IMR-90 (cell line): ENCODE data around the gene RASA1. TPM values are rescaled to one million over a fixed set of nuclear protein-coding genes. Genes with fewer than 3 reads are reported as not detected.

Experiments used
- ATAC-seq: fragments of 200-7000 bp; cut with Tn5 transposase; 2 replicates; pipeline ENCODE4 v1.9.1; 2020; ENCODE audit warnings: low read depth, mild to moderate bottlenecking, moderate library complexity
- BruUV-seq: library from RNA; stranded (reverse); fragments of 400-500 nt; replicated peaks from 2 replicates; lab custom pipeline; 2021; lab: Mats Ljungman, UMichigan
- CTCF ChIA-PET: fragments of 300-600 bp; formaldehyde crosslinking; extraction: SDS; loops from one replicate; lab custom pipeline; 2021; ENCODE audit warnings: antibody characterized with exemption; lab: Yijun Ruan, JAX
- POLR2A ChIA-PET: fragments of 300-600 bp; sonication (Branson Sonifier 250); formaldehyde crosslinking; loops from one replicate; lab custom pipeline; 2022; ENCODE audit warnings: antibody characterized with exemption; ENCODE audit not compliant: unreplicated experiment; lab: Charles Lee
- DNase-seq: peaks from one replicate; pipeline ENCODE4 v3.0.0; 2013
- H2AFZ ChIP-seq: replicated peaks from 2 replicates; pipeline ENCODE3; 2013; ENCODE audit warnings: low read length, mild to moderate bottlenecking; ENCODE audit not compliant: poor library complexity
- H2AK5ac ChIP-seq: 2 replicates; pipeline ENCODE4 v1.6.1; 2013; ENCODE audit warnings: low read depth, low read length, inconsistent platforms
- H2AK9ac ChIP-seq: replicated peaks from 2 replicates; pipeline ENCODE3; 2013; ENCODE audit warnings: mild to moderate bottlenecking, low read depth, low read length, moderate library complexity; ENCODE audit not compliant: poor library complexity
- H2BK120ac ChIP-seq: 2 replicates; pipeline ENCODE4 v1.6.1; 2013; ENCODE audit warnings: low read depth, low read length, inconsistent platforms
- H2BK15ac ChIP-seq: 3 replicates; pipeline ENCODE4 v1.6.1; 2013; ENCODE audit warnings: low read depth, low read length, inconsistent platforms
- H2BK20ac ChIP-seq: 2 replicates; pipeline ENCODE4 v1.6.1; 2013; ENCODE audit warnings: low read depth, mild to moderate bottlenecking, inconsistent platforms, low read length, moderate library complexity
- H2BK5ac ChIP-seq: 2 replicates; pipeline ENCODE4 v1.6.1; 2013; ENCODE audit warnings: mild to moderate bottlenecking, low read depth, low read length, inconsistent platforms; ENCODE audit not compliant: poor library complexity, severe bottlenecking
- H3K14ac ChIP-seq: replicated peaks from 2 replicates; pipeline ENCODE4 v1.6.1; 2013; ENCODE audit warnings: low read depth, low read length, inconsistent platforms
- H3K18ac ChIP-seq: 2 replicates; pipeline ENCODE4 v1.6.1; 2013; ENCODE audit warnings: low read depth, low read length, control low read depth
- H3K23ac ChIP-seq: 2 replicates; pipeline ENCODE4 v1.6.1; 2013; ENCODE audit warnings: low read depth, low read length, inconsistent platforms
- H3K27ac ChIP-seq: 2 replicates; pipeline ENCODE4 v1.5.1; 2013; ENCODE audit warnings: mild to moderate bottlenecking, control low read depth, low read length; ENCODE audit not compliant: insufficient read depth
- H3K27me3 ChIP-seq: 2 replicates; pipeline ENCODE4 v1.6.1; 2013; ENCODE audit warnings: low read length; ENCODE audit not compliant: control insufficient read depth, insufficient read depth
- H3K36me3 ChIP-seq: 2 replicates; pipeline ENCODE4 v1.6.1; 2013; ENCODE audit warnings: low read length, mixed read lengths; ENCODE audit not compliant: control insufficient read depth, insufficient read depth
- H3K4ac ChIP-seq: 2 replicates; pipeline ENCODE4 v1.6.1; 2013; ENCODE audit warnings: low read depth, low read length, inconsistent platforms
- H3K4me1 ChIP-seq: 2 replicates; pipeline ENCODE4 v1.6.1; 2013; ENCODE audit warnings: low read length, mixed read lengths; ENCODE audit not compliant: control insufficient read depth, insufficient read depth
- H3K4me2 ChIP-seq: 2 replicates; pipeline ENCODE4 v1.6.1; 2013; ENCODE audit warnings: low read depth, mild to moderate bottlenecking, control low read depth, low read length, moderate library complexity
- H3K4me3 ChIP-seq: 2 replicates; pipeline ENCODE4 v1.5.1; 2013; ENCODE audit warnings: low read depth, mild to moderate bottlenecking, control low read depth, low read length, moderate library complexity; ENCODE audit not compliant: insufficient read depth
- H3K56ac ChIP-seq: 2 replicates; pipeline ENCODE4 v1.6.1; 2013; ENCODE audit warnings: low read length, inconsistent platforms; ENCODE audit not compliant: insufficient read depth; ENCODE audit errors: extremely low read depth
- H3K79me1 ChIP-seq, 2 experiments: 2 replicates each; pipeline ENCODE4 v1.6.1; 2013; ENCODE audit warnings: low read length in 2 of 2, inconsistent platforms in 1 of 2, low read depth in 1 of 2
- H3K9ac ChIP-seq: 2 replicates; pipeline ENCODE4 v1.6.1; 2013; ENCODE audit warnings: low read depth, low read length, control low read depth
- H3K9me1 ChIP-seq: 2 replicates; pipeline ENCODE4 v1.6.1; 2013; ENCODE audit warnings: low read length, inconsistent platforms; ENCODE audit not compliant: insufficient read depth
- H3K9me3 ChIP-seq: 2 replicates; pipeline ENCODE4 v1.6.1; 2013; ENCODE audit warnings: low read length; ENCODE audit not compliant: control insufficient read depth, insufficient read depth
- H4K20me1 ChIP-seq: 2 replicates; pipeline ENCODE4 v1.6.1; 2013; ENCODE audit warnings: low read length, inconsistent platforms; ENCODE audit not compliant: insufficient read depth
- H4K5ac ChIP-seq: 2 replicates; pipeline ENCODE4 v1.6.1; 2013; ENCODE audit warnings: mild to moderate bottlenecking, low read depth, low read length, control low read depth
- H4K8ac ChIP-seq, 2 experiments: 2 replicates each; pipeline ENCODE4 v1.6.1; 2013; ENCODE audit warnings: low read depth in 2 of 2, low read length in 2 of 2, control low read depth in 1 of 2, inconsistent platforms in 1 of 2
- H4K91ac ChIP-seq: 2 replicates; pipeline ENCODE4 v1.6.1; 2013; ENCODE audit warnings: low read depth, low read length, inconsistent platforms; ENCODE audit not compliant: insufficient read depth
- BHLHE40 ChIP-seq: fragments of 150-350 bp; IDR thresholded peaks from 2 replicates; pipeline ENCODE4 v1.6.1; 2016; ENCODE audit warnings: mild to moderate bottlenecking, low read depth, low read length
- CEBPB ChIP-seq: IDR thresholded peaks from 2 replicates; pipeline ENCODE4 v1.6.1; 2012; ENCODE audit warnings: low read depth, low read length, improper control_type of control experiment
- RAD21 ChIP-seq: IDR thresholded peaks from 2 replicates; pipeline ENCODE4 v1.6.1; 2012; ENCODE audit warnings: low read length, improper control_type of control experiment
- WGBS, 2 experiments: methylation state at CpG; one replicate each; pipeline versions ENCODE4 v1.1.5 to v1.1.7; 2013; ENCODE audit warnings: missing lambda C conversion rate in 2 of 2; ENCODE audit not compliant: insufficient read length in 1 of 2; ENCODE audit errors: extremely low coverage in 2 of 2; 5-methylcytosine and 5-hydroxymethylcytosine counted together
- dilution Hi-C: fragments of 300-500 bp; cut with HindIII; formaldehyde crosslinking; loops from one replicate; pipeline ENCODE4 v1.14.3; 2018; ENCODE audit warnings: low sequenced_read_pairs; ENCODE audit not compliant: unreplicated experiment
- in situ Hi-C: fragments of 300-500 bp; cut with MboI; formaldehyde crosslinking; loops from 3 replicates; pipeline ENCODE4 v1.14.3; 2019; ENCODE audit warnings: low sequenced_read_pairs, inconsistent platforms, mixed read lengths
- intact Hi-C: fragments of 100-400 bp; cut with micrococcal nuclease; formaldehyde crosslinking; loops from 2 replicates; pipeline ENCODE4 v1.10.0; 2022
- polyA plus RNA-seq, 3 experiments: library from polyadenylated mRNA; depleted of rRNA; stranded (reverse); fragments of >200 nt; gene quantifications; 2 replicates each; pipeline ENCODE4 v1.2.3, GENCODE V29; 2012; ENCODE audit warnings: low replicate concordance in 1 of 3
- total RNA-seq: library from RNA; depleted of rRNA; stranded (reverse); fragments of >200 nt; gene quantifications from 2 replicates; pipeline ENCODE4 v1.2.3, GENCODE V29; 2012

RASA1 gene
- total and polyA plus RNA-seq, 2 of the 4 experiments (the other 2 are of a cell fraction) = 37.6 to 45.7 TPM

- no peak overlapping the region for H4K8ac ChIP-seq
- ATAC-seq (no peak), DNase-seq (no peak)
- no peak overlapping the region for H3K56ac ChIP-seq
- no peak overlapping the region for H3K18ac ChIP-seq
- H3K14ac ChIP-seq = no peak overlapping the region
- H2AK9ac ChIP-seq = no peak overlapping the region
- BruUV-seq = no TSS peak
- H2BK20ac ChIP-seq = no peak overlapping the region
- H2BK5ac ChIP-seq = no peak overlapping the region
- H3K23ac ChIP-seq = no peak overlapping the region
- TF ChIP-seq CEBPB (peak; percentile 45; the same call in 1 of the 2 replicates), RAD21 (no peak), BHLHE40 (no peak)
- H4K91ac ChIP-seq = no peak overlapping the region
- no peaks in the 10 kb centered on the region for H3K27me3 ChIP-seq
- H3K4me3 ChIP-seq = no peak overlapping the region
- no peak overlapping the region for H2AK5ac ChIP-seq
- H3K9ac ChIP-seq = no peak overlapping the region
- H3K9me1 ChIP-seq = no peaks in the 10 kb centered on the region
- no peaks in the 10 kb centered on the region for H3K4me1 ChIP-seq
- no peak overlapping the region for H2BK120ac ChIP-seq
- ChIA-PET CTCF (interaction anchor here (0.6 kb wide), 1 partner anchor 505 kb away, joined by 3 read pairs; no protein-coding TSS in a partner anchor), POLR2A (no interaction called here)
- H3K4me2 ChIP-seq = no peak overlapping the region
- H3K79me1 ChIP-seq = no peaks in the 10 kb centered on the region
- H3K27ac ChIP-seq = no peak overlapping the region
- no peaks in the 10 kb centered on the region for H3K9me3 ChIP-seq
- in situ Hi-C loops (no loop called here), intact Hi-C loops (no loop called here), dilution Hi-C loops (no loop called here)
- no peak overlapping the region for H3K4ac ChIP-seq
- no peaks in the 10 kb centered on the region for H3K36me3 ChIP-seq
- no peak overlapping the region for H2BK15ac ChIP-seq
- no peak overlapping the region for H2AFZ ChIP-seq
- WGBS, 2 experiments = no CpG with 5 or more reads among the region's 1 CpG
- no peaks in the 10 kb centered on the region for H4K20me1 ChIP-seq
- no peak overlapping the region for H4K5ac ChIP-seq
Observed at GRCh38 chr5:87437724-87438123, 170.0 kb downstream of the RASA1 start.
